Mesodermal cell (in vitro differentiated cells): ENCODE data around the gene DYSF.

Experiments
- H3K27ac ChIP-seq: 2 replicates; pipeline ENCODE4 v1.7.0; 2013; ENCODE audit warnings: mild to moderate bottlenecking, low read depth, low read length, moderate library complexity; ENCODE audit not compliant: severe bottlenecking
- H3K36me3 ChIP-seq: 2 replicates; pipeline ENCODE4 v1.7.1; 2013; ENCODE audit warnings: mild to moderate bottlenecking, low read length, moderate library complexity; ENCODE audit not compliant: control insufficient read depth, insufficient read depth
- H3K4me1 ChIP-seq: one replicate; pipeline ENCODE4 v1.7.1; 2013; ENCODE audit warnings: mild to moderate bottlenecking, low read length; ENCODE audit not compliant: insufficient read depth, control insufficient read depth, poor library complexity, severe bottlenecking
- H3K4me3 ChIP-seq: 2 replicates; pipeline ENCODE4 v1.7.0; 2013; ENCODE audit warnings: low read length, control low read depth, mild to moderate bottlenecking; ENCODE audit not compliant: insufficient read depth, poor library complexity, severe bottlenecking; ENCODE audit errors: extremely low read depth
- H3K9me3 ChIP-seq: 2 replicates; pipeline ENCODE4 v1.7.1; 2013; ENCODE audit warnings: mild to moderate bottlenecking, low read length, moderate library complexity; ENCODE audit not compliant: control insufficient read depth
- WGBS, 2 experiments: methylation state at CpG; one replicate each; pipeline ENCODE4 v1.1.5; 2013; ENCODE audit warnings: missing lambda C conversion rate in 2 of 2; ENCODE audit not compliant: insufficient coverage in 2 of 2; 5-methylcytosine and 5-hydroxymethylcytosine counted together

The DYSF gene

GRCh38 chr2:71609441-71609840 lies 156.1 kb downstream of the DYSF start:
- Histone ChIP-seq H3K4me3 (no peak overlapping the region), H3K36me3 (peaks cover 3% of the 10 kb centered on the region), H3K4me1 (peaks cover 8% of the 10 kb centered on the region), H3K27ac (no peak overlapping the region), H3K9me3 (no peaks in the 10 kb centered on the region)
- WGBS, 2 experiments: 86 to 100% methylated on average over 2 to 5 of the region's 5 CpGs

GRCh38 chr2:71609958-71610357 lies 156.6 kb downstream of the DYSF start:
- WGBS, 2 experiments: no CpG with 5 or more reads among the region's 1 CpG
- no peaks in the 10 kb centered on the region for H3K9me3 ChIP-seq
- H3K36me3 ChIP-seq: peaks cover 3% of the 10 kb centered on the region
- no peak overlapping the region for H3K27ac ChIP-seq
- H3K4me1 ChIP-seq: peaks cover 8% of the 10 kb centered on the region
- no peak overlapping the region for H3K4me3 ChIP-seq

- no peaks in the 10 kb centered on the region for H3K9me3 ChIP-seq
- H3K4me3 ChIP-seq: no peak overlapping the region
- H3K4me1 ChIP-seq: peaks cover 8% of the 10 kb centered on the region
- peaks cover 3% of the 10 kb centered on the region for H3K36me3 ChIP-seq
- H3K27ac ChIP-seq: no peak overlapping the region
- WGBS, 2 experiments: 93 to 98% methylated on average over 7 of the region's 7 CpGs
These were observed 157.3 kb downstream of the DYSF start for GRCh38 chr2:71610671-71611070.

DNA sequence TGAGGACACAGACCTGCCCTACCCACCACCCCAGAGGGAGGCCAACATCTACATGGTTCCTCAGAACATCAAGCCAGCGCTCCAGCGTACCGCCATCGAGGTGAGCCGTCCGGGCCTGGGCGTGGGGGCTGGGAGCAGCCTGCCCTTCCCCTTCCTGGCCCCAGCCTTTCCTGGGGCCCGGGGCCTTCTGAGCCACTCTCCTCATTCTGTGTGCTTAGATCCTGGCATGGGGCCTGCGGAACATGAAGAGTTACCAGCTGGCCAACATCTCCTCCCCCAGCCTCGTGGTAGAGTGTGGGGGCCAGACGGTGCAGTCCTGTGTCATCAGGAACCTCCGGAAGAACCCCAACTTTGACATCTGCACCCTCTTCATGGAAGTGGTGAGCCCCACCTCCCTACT lies 157.9 kb downstream of the DYSF start:
- no peak overlapping the region for H3K27ac ChIP-seq
- no peaks in the 10 kb centered on the region for H3K9me3 ChIP-seq
- peaks cover 8% of the 10 kb centered on the region for H3K4me1 ChIP-seq
- H3K36me3 ChIP-seq: peaks cover 3% of the 10 kb centered on the region
- no peak overlapping the region for H3K4me3 ChIP-seq
- 91 to 92% methylated on average over 10 of the region's 12 CpGs for WGBS, 2 experiments

- H3K27ac ChIP-seq: no peak overlapping the region
- no peak overlapping the region for H3K4me3 ChIP-seq
- peaks cover 3% of the 10 kb centered on the region for H3K36me3 ChIP-seq
- 92 to 95% methylated on average over 12 to 15 of the region's 15 CpGs for WGBS, 2 experiments
- no peaks in the 10 kb centered on the region for H3K9me3 ChIP-seq
- peaks cover 8% of the 10 kb centered on the region for H3K4me1 ChIP-seq
These were observed 158.6 kb downstream of the DYSF start for GRCh38 chr2:71611781-71612527.

DNA sequence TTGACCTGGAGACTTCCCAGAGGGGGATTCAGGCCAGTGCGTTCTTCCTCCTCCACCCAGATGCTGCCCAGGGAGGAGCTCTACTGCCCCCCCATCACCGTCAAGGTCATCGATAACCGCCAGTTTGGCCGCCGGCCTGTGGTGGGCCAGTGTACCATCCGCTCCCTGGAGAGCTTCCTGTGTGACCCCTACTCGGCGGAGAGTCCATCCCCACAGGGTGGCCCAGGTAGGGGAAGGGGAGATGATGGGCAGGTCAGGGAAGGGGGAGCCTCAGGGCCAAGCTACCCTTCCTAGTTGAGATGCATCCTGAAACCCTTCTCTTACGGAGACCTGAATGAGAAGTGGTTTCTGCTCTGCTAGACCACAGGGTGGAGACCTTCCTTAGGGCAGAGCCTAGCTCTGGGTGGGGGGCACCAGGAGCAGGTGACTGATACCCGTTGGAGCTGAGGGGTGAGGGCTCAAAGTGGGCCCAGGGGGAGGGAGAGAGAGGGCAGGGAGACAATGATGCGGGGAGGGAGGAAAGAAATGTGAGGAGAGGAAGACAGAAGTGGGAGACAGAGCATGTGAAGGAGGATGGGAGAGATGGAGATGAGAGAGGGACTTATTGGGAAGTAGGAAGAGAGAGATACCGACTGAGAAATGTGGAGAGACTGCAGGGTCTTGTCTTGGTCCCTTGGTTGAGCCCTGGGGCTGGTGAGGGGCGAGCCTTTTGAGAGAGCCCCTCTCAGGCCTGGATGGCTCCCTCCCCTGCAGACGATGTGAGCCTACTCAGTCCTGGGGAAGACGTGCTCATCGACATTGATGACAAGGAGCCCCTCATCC lies 159.4 kb downstream of the DYSF start:
- no peaks in the 10 kb centered on the region for H3K9me3 ChIP-seq
- H3K4me3 ChIP-seq: no peak overlapping the region
- H3K36me3 ChIP-seq: peaks cover 3% of the 10 kb centered on the region
- H3K27ac ChIP-seq: no peak overlapping the region
- WGBS, 2 experiments: 88 to 92% methylated on average over 13 to 16 of the region's 17 CpGs
- peaks cover 8% of the 10 kb centered on the region for H3K4me1 ChIP-seq

DNA sequence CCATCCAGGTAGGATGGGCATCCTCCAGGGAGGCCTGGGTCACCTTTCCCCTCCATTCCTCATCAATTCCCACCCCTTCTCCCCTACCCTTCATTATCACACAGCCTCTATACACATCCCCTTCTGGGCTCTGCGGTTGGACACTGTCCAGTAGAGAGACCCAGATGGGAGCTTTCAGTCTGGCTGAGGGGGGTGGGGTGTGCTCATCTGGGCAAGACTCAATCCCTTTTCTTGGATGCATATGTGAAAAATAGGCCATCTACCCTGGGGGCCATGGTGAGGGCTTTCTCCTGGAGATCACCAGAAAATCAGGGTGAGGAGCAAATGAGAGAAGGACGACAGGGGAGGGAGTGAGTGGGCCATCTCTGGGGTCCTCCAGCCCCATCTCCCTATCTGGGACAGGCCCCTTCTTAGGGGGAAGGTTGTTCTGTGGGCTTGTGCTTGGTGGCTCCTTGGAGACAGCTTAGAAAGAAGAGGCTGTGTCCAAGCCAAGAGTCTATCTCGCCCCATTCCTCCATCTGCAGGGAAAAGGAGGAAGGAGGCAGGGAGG lies 160.1 kb downstream of the DYSF start:
- Histone ChIP-seq H3K4me1 (peaks cover 6% of the 10 kb centered on the region), H3K36me3 (peaks cover 3% of the 10 kb centered on the region), H3K4me3 (no peak overlapping the region), H3K9me3 (no peaks in the 10 kb centered on the region), H3K27ac (no peak overlapping the region)
- WGBS, 2 experiments: 100% methylated on average over 1 of the region's 3 CpGs; no CpG with 5 or more reads in 1 of the 2 experiments

DNA sequence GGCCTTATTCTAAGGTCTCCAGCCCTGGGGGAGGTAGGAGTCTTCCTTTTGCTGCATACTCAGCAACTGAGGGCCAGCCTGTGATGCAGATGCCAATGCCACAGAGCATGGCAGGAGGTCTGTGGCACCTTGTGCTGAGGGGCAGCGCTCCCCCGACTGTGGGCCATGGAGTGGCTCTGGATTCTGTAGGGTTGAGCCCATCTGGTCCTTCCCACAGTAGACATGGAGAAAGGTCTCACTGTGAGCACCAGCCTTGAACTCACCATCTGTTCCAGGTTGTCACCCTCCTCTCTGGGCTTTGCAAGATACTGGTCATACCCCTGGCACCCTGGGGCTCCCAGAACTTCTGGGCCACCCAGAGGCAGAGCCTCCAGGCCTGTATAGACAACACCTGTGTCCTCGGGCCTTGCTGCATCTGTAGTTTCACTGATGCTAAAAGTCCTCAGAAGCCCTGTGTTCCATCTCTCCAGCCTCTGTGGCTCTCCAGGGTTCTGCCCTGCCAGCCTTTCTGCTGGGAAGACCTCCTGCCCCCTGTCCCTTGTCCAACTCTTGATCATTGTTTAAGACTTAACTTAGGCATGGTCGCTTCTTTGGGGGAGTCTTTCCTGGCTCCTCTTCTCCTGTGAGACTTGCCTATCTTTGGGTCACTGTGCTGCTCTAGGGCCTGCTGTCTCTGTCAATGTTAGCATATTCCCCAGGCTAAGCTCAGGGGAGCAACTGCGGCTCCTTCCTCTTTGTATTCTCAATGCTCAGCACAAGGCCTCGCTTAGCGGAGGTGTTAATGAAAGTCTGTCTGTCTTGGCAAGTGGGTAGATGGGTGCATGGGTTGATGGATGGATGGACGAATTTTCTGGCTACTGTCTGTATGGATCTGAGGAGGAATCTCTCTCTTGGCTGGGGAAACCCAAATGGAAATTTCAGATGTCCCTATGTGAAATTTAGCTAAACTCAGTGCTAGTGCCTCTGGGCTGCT lies 160.9 kb downstream of the DYSF start:
- 90 to 94% methylated on average over 5 of the region's 8 CpGs for WGBS, 2 experiments

GRCh38 chr2:71614976-71615766 lies 161.8 kb downstream of the DYSF start:
- H3K9me3 ChIP-seq: no peaks in the 10 kb centered on the region
- peaks cover 3% of the 10 kb centered on the region for H3K36me3 ChIP-seq
- WGBS, 2 experiments: 91 to 96% methylated on average over 5 to 8 of the region's 9 CpGs
- no peaks in the 10 kb centered on the region for H3K4me1 ChIP-seq
- H3K27ac ChIP-seq: no peak overlapping the region
- H3K4me3 ChIP-seq: no peak overlapping the region

More for the DNA sequence above, 160.9 kb downstream of the DYSF start:
- Histone ChIP-seq H3K4me1 (peaks cover 5% of the 10 kb centered on the region), H3K36me3 (peaks cover 3% of the 10 kb centered on the region), H3K27ac (no peak overlapping the region), H3K9me3 (no peaks in the 10 kb centered on the region), H3K4me3 (no peak overlapping the region)
